HL-60 (cell line): ENCODE results near the gene UTP4.

ENCODE experiments used
- DNase-seq, 2 experiments: peaks; one replicate each; pipeline ENCODE4 v3.0.0-alpha.2; 2010 to 2020; ENCODE audit warnings: low read depth in 1 of 2, low spot score in 1 of 2
- H3K27ac ChIP-seq: fragments of 250-450 bp; sonication (Bioruptor Pico); replicated peaks from 2 replicates; pipeline ENCODE4 v1.5.1; 2020; ENCODE audit warnings: mild to moderate bottlenecking, moderate library complexity
- H3K27me3 ChIP-seq: fragments of 250-450 bp; sonication (Bioruptor Pico); 2 replicates; pipeline ENCODE4 v1.5.1; 2021; ENCODE audit warnings: mild to moderate bottlenecking, moderate library complexity; ENCODE audit not compliant: insufficient read depth, poor library complexity, severe bottlenecking
- H3K4me3 ChIP-seq: replicated peaks from 2 replicates; pipeline ENCODE4 v1.5.1; 2011; ENCODE audit warnings: mild to moderate bottlenecking, control low read depth, low read length; ENCODE audit not compliant: insufficient read depth
- GABPA ChIP-seq: IDR thresholded peaks from 2 replicates; pipeline ENCODE4 v1.6.1; 2012; ENCODE audit warnings: low read depth
- POLR2AphosphoS5 ChIP-seq: IDR thresholded peaks from 2 replicates; pipeline ENCODE4 v1.6.1; 2012; ENCODE audit warnings: low read depth
- SPI1 ChIP-seq: IDR thresholded peaks from 2 replicates; pipeline ENCODE4 v1.6.1; 2012; ENCODE audit warnings: low read depth, mild to moderate bottlenecking, borderline replicate concordance
- TF ChIP-seq, protein P1 (sequence below): IDR thresholded peaks from one replicate; pipeline ENCODE4 v1.5.1; 2011; ENCODE audit warnings: low read length, control low read depth, inconsistent platforms; ENCODE audit not compliant: insufficient read depth
- TF ChIP-seq, protein P2 (sequence below): IDR thresholded peaks from 2 replicates; pipeline ENCODE4 v1.6.1; 2012; ENCODE audit warnings: low read depth; ENCODE audit not compliant: insufficient replicate concordance

UTP4 gene

DNA sequence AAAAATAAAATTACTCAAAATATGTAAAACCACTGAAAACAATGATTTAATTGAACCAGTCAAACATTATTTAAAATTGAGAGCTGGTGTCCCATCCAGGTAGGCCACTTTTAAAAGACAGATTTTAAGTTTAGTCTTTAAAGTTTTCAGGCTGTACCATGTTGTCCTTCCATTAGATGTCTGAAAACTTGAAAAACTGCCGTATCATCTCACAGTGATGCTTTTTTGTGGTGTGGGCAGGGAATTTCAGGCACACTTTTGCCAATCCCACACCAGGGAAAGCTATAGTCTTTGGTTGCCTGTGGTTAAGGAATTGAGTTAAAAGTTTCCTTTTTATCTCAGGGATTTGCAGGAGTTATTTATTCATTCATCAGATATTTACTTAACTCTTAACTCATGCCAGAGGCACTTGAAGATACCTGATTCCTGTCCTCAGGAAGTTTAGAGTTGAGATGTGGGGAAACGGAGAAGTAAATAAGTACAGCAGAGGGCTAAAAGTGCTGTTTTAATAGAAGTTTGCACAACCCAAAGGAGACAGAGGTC is 57.7 kb downstream of the UTP4 start:
- TF ChIP-seq, protein P1, sequence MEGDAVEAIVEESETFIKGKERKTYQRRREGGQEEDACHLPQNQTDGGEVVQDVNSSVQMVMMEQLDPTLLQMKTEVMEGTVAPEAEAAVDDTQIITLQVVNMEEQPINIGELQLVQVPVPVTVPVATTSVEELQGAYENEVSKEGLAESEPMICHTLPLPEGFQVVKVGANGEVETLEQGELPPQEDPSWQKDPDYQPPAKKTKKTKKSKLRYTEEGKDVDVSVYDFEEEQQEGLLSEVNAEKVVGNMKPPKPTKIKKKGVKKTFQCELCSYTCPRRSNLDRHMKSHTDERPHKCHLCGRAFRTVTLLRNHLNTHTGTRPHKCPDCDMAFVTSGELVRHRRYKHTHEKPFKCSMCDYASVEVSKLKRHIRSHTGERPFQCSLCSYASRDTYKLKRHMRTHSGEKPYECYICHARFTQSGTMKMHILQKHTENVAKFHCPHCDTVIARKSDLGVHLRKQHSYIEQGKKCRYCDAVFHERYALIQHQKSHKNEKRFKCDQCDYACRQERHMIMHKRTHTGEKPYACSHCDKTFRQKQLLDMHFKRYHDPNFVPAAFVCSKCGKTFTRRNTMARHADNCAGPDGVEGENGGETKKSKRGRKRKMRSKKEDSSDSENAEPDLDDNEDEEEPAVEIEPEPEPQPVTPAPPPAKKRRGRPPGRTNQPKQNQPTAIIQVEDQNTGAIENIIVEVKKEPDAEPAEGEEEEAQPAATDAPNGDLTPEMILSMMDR, result no peak
- TF ChIP-seq, protein P2, sequence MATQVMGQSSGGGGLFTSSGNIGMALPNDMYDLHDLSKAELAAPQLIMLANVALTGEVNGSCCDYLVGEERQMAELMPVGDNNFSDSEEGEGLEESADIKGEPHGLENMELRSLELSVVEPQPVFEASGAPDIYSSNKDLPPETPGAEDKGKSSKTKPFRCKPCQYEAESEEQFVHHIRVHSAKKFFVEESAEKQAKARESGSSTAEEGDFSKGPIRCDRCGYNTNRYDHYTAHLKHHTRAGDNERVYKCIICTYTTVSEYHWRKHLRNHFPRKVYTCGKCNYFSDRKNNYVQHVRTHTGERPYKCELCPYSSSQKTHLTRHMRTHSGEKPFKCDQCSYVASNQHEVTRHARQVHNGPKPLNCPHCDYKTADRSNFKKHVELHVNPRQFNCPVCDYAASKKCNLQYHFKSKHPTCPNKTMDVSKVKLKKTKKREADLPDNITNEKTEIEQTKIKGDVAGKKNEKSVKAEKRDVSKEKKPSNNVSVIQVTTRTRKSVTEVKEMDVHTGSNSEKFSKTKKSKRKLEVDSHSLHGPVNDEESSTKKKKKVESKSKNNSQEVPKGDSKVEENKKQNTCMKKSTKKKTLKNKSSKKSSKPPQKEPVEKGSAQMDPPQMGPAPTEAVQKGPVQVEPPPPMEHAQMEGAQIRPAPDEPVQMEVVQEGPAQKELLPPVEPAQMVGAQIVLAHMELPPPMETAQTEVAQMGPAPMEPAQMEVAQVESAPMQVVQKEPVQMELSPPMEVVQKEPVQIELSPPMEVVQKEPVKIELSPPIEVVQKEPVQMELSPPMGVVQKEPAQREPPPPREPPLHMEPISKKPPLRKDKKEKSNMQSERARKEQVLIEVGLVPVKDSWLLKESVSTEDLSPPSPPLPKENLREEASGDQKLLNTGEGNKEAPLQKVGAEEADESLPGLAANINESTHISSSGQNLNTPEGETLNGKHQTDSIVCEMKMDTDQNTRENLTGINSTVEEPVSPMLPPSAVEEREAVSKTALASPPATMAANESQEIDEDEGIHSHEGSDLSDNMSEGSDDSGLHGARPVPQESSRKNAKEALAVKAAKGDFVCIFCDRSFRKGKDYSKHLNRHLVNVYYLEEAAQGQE, result no peak
- TF ChIP-seq POLR2AphosphoS5, result no peak
- TF ChIP-seq SPI1, result no peak
- no peak for TF ChIP-seq GABPA
- no peak overlapping the region for H3K4me3 ChIP-seq
- no peak for DNase-seq
- no peak overlapping the region for H3K27ac ChIP-seq
- H3K27me3 ChIP-seq, result peaks cover 18% of the 10 kb centered on the region

DNA sequence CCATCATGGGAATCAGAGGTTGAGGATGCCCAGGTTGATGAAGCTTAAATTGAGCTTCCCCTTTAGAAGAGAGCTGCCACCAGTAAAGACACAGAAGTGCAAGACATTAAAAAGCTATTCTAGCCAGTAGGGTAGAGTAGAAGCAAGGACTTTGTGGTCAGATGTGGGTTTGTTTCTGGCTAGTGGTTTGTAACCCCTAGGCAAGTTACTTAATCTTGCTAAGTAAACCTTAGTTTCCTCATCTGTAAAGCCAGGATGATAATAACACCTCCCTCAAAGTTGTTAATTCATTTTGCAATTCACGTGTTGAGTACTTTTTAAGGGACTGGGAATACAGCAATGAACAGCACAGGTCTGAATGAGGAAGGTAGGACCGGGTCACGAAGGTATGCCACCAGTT is 58.1 kb downstream of the UTP4 start:
- Histone ChIP-seq H3K27me3 (peaks cover 18% of the 10 kb centered on the region), H3K27ac (no peak overlapping the region), H3K4me3 (no peak overlapping the region)
- peak; percentile 90 to 94 for DNase-seq
- TF ChIP-seq, protein P2, result no peak
- TF ChIP-seq, protein P1, result no peak
- TF ChIP-seq POLR2AphosphoS5 (peak; percentile 74), SPI1 (0 out of 2 replicates have a peak, but pooled peaks have one; percentile 4), GABPA (no peak)

DNA sequence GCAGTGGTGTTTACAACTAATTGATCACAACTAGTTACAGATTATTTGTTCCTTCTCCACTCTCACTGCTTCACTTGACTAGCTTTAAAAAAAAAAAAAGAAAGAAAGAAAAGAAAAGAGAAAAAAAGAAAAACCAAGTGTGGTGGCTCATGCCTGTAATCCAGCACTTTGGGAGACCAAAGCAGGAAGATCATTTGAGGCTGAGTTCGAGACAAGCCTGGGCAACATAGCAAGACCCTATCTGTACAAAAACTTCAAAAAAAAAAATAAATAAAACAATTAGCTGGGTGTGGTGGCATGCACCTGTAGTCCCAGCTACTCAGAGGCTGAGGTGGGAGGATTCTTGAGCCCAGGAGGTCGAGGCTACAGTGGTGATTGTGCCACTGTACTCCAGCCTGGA is 58.7 kb downstream of the UTP4 start:
- peaks cover 18% of the 10 kb centered on the region for H3K27me3 ChIP-seq
- no peak for DNase-seq
- TF ChIP-seq, protein P1, result no peak
- TF ChIP-seq GABPA (no peak), SPI1 (no peak)
- TF ChIP-seq, protein P2, result no peak
- no peak overlapping the region for H3K4me3 ChIP-seq
- no peak overlapping the region for H3K27ac ChIP-seq
